Keratinocyte (primary cell): Measurements from ENCODE around the gene LIPH. TPM values are rescaled to one million over a fixed set of nuclear protein-coding genes. Genes with fewer than 3 reads are reported as not detected.

Experiments
- DNase-seq: peaks from one replicate; pipeline ENCODE4 v3.0.0-alpha.2; 2011; ENCODE audit warnings: low read depth, missing footprints, low spot score
- FAIRE-seq: peaks from 2 replicates; lab custom pipeline; 2011; peaks lifted over from hg19 to GRCh38; lab: Jason Lieb, UNC
- H2AFZ ChIP-seq: 2 replicates; pipeline ENCODE4 v1.6.0; 2012; ENCODE audit warnings: low read length, control low read depth, inconsistent platforms; ENCODE audit not compliant: control insufficient read depth
- H3K27ac ChIP-seq: 2 replicates; pipeline ENCODE4 v1.5.1; 2011; ENCODE audit warnings: low read length; ENCODE audit not compliant: control insufficient read depth, insufficient read depth
- H3K27me3 ChIP-seq: 3 replicates; pipeline ENCODE4 v1.6.0; 2011; ENCODE audit warnings: low read length; ENCODE audit not compliant: control insufficient read depth, insufficient read depth; ENCODE audit errors: extremely low read depth
- H3K36me3 ChIP-seq, 2 experiments: 2 replicates in 1 of 2; 3 replicates in 1 of 2; pipeline ENCODE4 v1.5.1; 2011; ENCODE audit warnings: low read length in 2 of 2, mild to moderate bottlenecking in 1 of 2; ENCODE audit not compliant: control insufficient read depth in 2 of 2, insufficient read depth in 2 of 2; ENCODE audit errors: extremely low read depth in 1 of 2
- H3K4me1 ChIP-seq: 3 replicates; pipeline ENCODE4 v1.5.1; 2011; ENCODE audit warnings: low read length; ENCODE audit not compliant: control insufficient read depth, insufficient read depth; ENCODE audit errors: extremely low read depth
- H3K4me2 ChIP-seq: 3 replicates; pipeline ENCODE4 v1.6.0; 2011; ENCODE audit warnings: low read depth, low read length; ENCODE audit not compliant: control insufficient read depth, insufficient read depth; ENCODE audit errors: extremely low read depth
- H3K4me3 ChIP-seq, 3 experiments: fragments of 200-600 bp in 1 of 3; sonication (generic) in 1 of 3; 2 replicates in 2 of 3; 3 replicates in 1 of 3; pipeline ENCODE4 v1.5.1; 2011 to 2016; ENCODE audit warnings: low read length in 3 of 3, mild to moderate bottlenecking in 3 of 3, control low read depth in 2 of 3, inconsistent platforms in 1 of 3, low read depth in 1 of 3, mixed read lengths in 1 of 3, mixed run types in 1 of 3, moderate library complexity in 1 of 3; ENCODE audit not compliant: control insufficient read depth in 2 of 3, insufficient read depth in 2 of 3; ENCODE audit errors: extremely low read depth in 1 of 3
- H3K79me2 ChIP-seq: 2 replicates; pipeline ENCODE4 v1.6.0; 2012; ENCODE audit warnings: low read length; ENCODE audit not compliant: control insufficient read depth, insufficient read depth
- H3K9ac ChIP-seq: 3 replicates; pipeline ENCODE4 v1.6.0; 2011; ENCODE audit warnings: low read length; ENCODE audit not compliant: control insufficient read depth, insufficient read depth; ENCODE audit errors: extremely low read depth
- H3K9me1 ChIP-seq: 3 replicates; pipeline ENCODE4 v1.6.0; 2011; ENCODE audit warnings: low read length; ENCODE audit not compliant: control insufficient read depth, insufficient read depth; ENCODE audit errors: extremely low read depth
- H3K9me3 ChIP-seq: 2 replicates; pipeline ENCODE4 v1.5.1; 2012; ENCODE audit warnings: low read depth, low read length; ENCODE audit not compliant: control insufficient read depth
- H4K20me1 ChIP-seq: 3 replicates; pipeline ENCODE4 v1.6.0; 2011; ENCODE audit warnings: low read length; ENCODE audit not compliant: control insufficient read depth, insufficient read depth; ENCODE audit errors: extremely low read depth
- EZH2 ChIP-seq: IDR thresholded peaks from one replicate; pipeline ENCODE4 v1.6.1; 2012; ENCODE audit warnings: inconsistent platforms, mild to moderate bottlenecking, low read length, moderate library complexity
- dilution Hi-C: fragments of 300-500 bp; cut with MboI; formaldehyde crosslinking; loops from one replicate; pipeline ENCODE4 v1.7.0; 2020; ENCODE audit warnings: low sequenced_read_pairs; ENCODE audit not compliant: extremely low pct_ligation_motif_present
- polyA plus RNA-seq, 5 experiments: library from polyadenylated mRNA; depleted of rRNA in 3 of 5; stranded (reverse) in 3 of 5; stranded (forward) in 1 of 5; unstranded in 1 of 5; fragments of >200 nt; gene quantifications; 1 replicate in 1 of 5; 2 replicates in 3 of 5; 3 replicates in 1 of 5; pipeline versions ENCODE4 v1.2.1 to v1.2.3, GENCODE V29; 2011 to 2012; ENCODE audit warnings: missing spikeins in 2 of 5, low read depth in 1 of 5, low replicate concordance in 1 of 5
- TF ChIP-seq, protein P1 (sequence below), 3 experiments: IDR thresholded peaks in 1 of 3; conservative IDR thresholded peaks in 1 of 3; optimal IDR thresholded peaks in 1 of 3; 2 replicates in 2 of 3; 3 replicates in 1 of 3; pipeline versions ENCODE3 to v1.5.1; 2011; ENCODE audit warnings: low read length in 3 of 3, mild to moderate bottlenecking in 3 of 3, moderate library complexity in 2 of 3, control low read depth in 1 of 3, inconsistent platforms in 1 of 3; ENCODE audit not compliant: insufficient read depth in 2 of 3; ENCODE audit errors: extremely low read depth in 1 of 3

The LIPH gene
- polyA plus RNA-seq, 1 donor (not counting 4 experiments of a cell fraction or from before 2014, with no cell fraction given) = 1.1 TPM

DNA sequence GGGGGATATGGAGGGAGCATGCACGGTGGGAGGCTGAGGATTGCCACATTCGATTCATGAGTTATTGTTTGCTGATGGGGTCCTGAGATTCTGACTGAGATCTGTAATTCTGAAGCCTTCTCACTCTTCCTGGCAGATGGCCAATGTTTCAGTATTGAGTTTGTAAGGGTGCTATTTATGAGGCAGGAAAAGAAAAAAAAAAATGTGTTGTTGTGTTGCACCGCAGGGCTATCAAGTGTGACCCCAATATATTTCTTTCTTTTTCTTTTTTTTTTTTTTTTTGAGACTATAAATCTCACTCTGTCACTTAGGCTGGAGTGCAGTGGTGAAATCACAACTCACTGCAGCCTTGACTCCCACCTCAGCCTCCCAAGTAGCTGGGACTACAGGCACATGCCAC, 30.5 kb upstream of the LIPH start:
- FAIRE-seq (no peak), DNase-seq (no peak)
- no peaks in the 10 kb centered on the region for H4K20me1 ChIP-seq
- no peaks in the 10 kb centered on the region for H3K9me1 ChIP-seq
- H3K9ac ChIP-seq = no peak overlapping the region
- dilution Hi-C loops = no loop called here
- H2AFZ ChIP-seq = no peak overlapping the region
- no peaks in the 10 kb centered on the region for H3K9me3 ChIP-seq
- H3K27ac ChIP-seq = no peak overlapping the region
- no peak overlapping the region for H3K4me3 ChIP-seq
- H3K79me2 ChIP-seq = peaks cover 10% of the 10 kb centered on the region
- no peaks in the 10 kb centered on the region for H3K36me3 ChIP-seq
- H3K4me2 ChIP-seq = no peak overlapping the region
- H3K27me3 ChIP-seq = no peaks in the 10 kb centered on the region
- TF ChIP-seq, protein P1, sequence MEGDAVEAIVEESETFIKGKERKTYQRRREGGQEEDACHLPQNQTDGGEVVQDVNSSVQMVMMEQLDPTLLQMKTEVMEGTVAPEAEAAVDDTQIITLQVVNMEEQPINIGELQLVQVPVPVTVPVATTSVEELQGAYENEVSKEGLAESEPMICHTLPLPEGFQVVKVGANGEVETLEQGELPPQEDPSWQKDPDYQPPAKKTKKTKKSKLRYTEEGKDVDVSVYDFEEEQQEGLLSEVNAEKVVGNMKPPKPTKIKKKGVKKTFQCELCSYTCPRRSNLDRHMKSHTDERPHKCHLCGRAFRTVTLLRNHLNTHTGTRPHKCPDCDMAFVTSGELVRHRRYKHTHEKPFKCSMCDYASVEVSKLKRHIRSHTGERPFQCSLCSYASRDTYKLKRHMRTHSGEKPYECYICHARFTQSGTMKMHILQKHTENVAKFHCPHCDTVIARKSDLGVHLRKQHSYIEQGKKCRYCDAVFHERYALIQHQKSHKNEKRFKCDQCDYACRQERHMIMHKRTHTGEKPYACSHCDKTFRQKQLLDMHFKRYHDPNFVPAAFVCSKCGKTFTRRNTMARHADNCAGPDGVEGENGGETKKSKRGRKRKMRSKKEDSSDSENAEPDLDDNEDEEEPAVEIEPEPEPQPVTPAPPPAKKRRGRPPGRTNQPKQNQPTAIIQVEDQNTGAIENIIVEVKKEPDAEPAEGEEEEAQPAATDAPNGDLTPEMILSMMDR (optimal IDR thresholded peaks at IDR 0.05 in 1 of 3, IDR thresholded peaks at IDR 0.05 in 1 of 3, conservative IDR thresholded peaks at IDR 0.05 in 1 of 3; ENCODE audit: extremely low read depth in 1 of 3, insufficient read depth in 2 of 3, low read length in 3 of 3) = no peak
- TF ChIP-seq EZH2 = no peak
- peaks cover 12% of the 10 kb centered on the region for H3K4me1 ChIP-seq

- FAIRE-seq (no peak), DNase-seq (no peak)
- no peaks in the 10 kb centered on the region for H4K20me1 ChIP-seq
- no peak overlapping the region for H3K27ac ChIP-seq
- dilution Hi-C loops = no loop called here
- no peak overlapping the region for H3K4me3 ChIP-seq
- H3K9ac ChIP-seq = no peak overlapping the region
- H3K27me3 ChIP-seq = no peaks in the 10 kb centered on the region
- peaks cover 12% of the 10 kb centered on the region for H3K4me1 ChIP-seq
- no peaks in the 10 kb centered on the region for H3K9me1 ChIP-seq
- TF ChIP-seq, protein P1 (optimal IDR thresholded peaks at IDR 0.05 in 1 of 3, IDR thresholded peaks at IDR 0.05 in 1 of 3, conservative IDR thresholded peaks at IDR 0.05 in 1 of 3; ENCODE audit: extremely low read depth in 1 of 3, insufficient read depth in 2 of 3, low read length in 3 of 3) = no peak
- no peak for TF ChIP-seq EZH2
- no peaks in the 10 kb centered on the region for H3K36me3 ChIP-seq
- peaks cover 8% of the 10 kb centered on the region for H3K79me2 ChIP-seq
- H3K9me3 ChIP-seq = no peaks in the 10 kb centered on the region
- no peak overlapping the region for H3K4me2 ChIP-seq
- no peak overlapping the region for H2AFZ ChIP-seq
Observed at GRCh38 chr3:185582236-185582635, 29.8 kb upstream of the LIPH start.
